ENCODE data around the gene EOLA1.
"Not testable (repeated sequence)": the region's sequence is repeated elsewhere in the genome, so short reads cannot be mapped to it uniquely, and the experiment has no call there.

Gene EOLA1

DNA sequence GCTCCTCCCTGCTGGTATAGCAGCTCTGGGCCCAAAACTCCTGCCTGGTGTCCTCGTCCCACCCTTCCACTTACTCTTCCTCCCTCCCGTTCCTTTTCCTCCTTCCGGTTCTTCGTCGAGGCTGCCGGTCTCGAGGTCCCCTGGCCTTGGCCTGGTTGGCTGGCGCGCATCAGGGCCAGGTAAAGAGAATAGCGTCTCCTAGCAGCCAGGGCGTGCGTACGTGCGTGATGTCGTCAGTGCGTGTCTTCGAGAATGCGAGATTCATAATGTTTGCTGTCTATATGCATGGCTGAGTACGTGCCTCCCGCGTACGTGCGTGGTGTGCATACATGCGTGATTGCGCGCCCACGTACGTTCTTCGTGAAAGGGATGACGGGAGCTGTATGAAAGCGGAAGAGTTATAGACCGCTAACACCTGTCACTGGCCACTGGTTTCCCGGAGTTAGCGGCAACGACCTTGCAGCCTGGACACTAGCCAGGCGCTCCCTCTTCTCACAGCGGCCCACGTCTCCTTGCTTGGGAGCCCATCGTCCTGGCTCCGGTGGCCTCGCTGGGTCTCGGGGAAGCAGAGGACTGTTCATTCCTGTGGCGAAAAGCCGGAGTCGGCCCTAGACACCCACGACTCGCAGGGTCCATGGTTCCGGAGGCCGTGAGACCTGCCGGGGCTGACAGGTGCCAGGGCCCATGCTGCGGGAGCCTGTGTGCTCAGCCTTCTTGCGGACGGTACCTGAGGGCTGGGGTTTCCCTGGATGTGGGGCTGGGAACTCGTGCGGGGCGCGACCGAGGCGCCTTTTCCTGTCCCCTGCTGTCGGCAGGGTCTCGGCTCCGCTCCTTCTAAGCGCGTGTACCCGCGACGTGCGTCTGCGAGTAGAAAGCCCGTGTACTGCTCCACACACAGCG lies at the start of gene EOLA1:
Gene EOLA1 (plus strand): TSS at position 392 of the 900 bp plus-strand sequence. CDS start 4,619 bp downstream, outside the sequence.
- peak; percentile 87 for DNase-seq

DNA sequence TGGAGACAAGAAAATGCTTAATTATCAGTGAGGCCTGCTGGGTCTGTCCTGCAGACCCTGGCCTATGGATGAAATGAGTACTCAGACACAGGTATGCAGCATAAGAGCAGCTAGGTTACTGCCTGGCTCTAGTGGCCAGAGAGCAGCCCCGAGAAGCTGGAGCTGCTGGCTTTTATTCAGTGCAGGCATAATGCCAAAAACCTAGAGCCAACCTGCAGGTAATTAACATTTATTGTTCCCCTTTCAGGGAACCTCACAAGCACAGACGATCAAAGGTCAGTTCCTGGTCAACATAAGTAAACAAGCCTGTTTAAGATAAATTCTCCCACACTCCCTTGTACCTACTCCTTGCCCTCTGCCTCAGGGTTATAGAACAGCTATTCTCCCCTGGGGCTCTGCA lies 49.0 kb upstream of the EOLA1 start:
- no peak for DNase-seq

DNA sequence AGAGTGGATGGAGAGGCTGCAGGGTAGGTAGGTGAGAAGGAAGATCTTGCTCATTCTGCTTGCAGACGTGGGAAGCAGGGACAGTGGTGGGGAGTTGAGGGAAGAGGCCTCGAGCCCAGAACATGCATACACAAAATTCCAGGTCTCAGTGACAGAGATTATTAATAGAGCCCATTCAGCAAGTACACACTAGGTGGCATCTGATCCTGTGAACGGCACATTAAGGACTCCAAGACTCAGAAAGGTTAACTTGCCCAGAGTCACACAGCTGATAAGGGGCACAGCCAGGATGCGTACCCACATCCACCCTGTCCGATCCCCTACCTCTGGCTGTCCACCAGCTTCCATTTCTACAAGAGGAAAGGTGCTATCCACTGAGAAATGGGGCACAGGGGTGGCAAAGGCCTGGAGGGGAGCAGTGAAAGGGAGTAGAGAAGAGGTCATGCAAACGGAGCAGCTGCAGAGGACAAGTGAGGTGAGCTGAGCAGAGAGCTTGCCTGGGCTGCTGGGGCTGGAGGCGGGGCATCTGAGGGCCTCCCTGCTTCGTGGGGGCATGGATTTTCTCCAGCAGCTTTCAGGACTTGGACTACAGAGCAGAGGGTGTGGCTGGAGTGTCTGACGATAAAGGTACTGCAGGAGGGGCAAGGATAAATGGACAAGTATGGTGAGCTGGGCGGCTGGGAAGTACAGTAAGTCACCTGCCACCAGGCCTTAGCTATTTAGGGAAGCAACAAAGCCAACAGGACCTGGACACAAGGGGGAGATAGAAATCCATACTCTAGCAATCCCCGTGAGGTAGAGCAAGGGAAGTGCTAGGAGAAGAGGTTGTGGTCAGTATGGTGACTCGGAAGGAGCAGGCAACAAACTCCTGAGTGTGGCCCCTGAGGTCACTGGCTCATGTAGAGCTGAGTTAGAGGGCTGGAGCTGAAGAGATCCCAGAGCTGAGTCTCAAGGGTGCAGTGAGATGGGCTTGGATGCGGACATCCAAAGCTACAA lies 46.9 kb upstream of the EOLA1 start:
- DNase-seq: no peak

DNA sequence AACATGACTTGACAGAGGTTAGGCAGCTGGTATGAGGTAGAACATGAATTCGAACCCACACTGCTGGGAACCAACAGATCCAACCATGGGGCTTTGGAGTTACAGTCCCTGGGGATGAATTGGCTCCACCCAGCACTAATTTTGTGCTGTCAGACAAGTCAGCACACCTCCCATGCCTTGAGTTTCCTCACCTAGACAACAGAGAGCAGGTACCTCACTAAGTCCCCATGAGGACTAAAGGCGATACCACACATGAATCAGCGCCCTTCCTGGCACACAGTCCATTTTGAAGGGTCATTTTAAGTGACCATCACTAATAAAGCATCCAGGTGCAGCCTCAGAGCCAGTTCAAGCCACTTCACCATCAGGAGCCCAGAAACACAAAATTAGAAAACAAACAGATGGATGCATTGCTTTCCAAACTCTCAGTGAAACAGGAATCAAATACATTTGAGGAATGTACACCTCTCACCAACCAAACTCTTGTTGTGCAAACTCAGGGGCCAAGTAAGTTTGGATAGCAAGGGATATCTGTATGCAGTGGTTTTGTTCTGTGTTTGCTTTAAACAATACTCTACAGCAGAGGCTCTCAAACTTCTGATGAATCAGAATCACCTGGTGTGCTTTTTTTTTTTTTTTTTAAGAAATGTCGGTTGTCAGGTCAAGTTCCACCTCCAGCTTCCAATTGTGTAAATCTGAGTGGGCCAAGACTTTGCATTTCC lies 45.8 kb upstream of the EOLA1 start:
- DNase-seq: no peak

DNA sequence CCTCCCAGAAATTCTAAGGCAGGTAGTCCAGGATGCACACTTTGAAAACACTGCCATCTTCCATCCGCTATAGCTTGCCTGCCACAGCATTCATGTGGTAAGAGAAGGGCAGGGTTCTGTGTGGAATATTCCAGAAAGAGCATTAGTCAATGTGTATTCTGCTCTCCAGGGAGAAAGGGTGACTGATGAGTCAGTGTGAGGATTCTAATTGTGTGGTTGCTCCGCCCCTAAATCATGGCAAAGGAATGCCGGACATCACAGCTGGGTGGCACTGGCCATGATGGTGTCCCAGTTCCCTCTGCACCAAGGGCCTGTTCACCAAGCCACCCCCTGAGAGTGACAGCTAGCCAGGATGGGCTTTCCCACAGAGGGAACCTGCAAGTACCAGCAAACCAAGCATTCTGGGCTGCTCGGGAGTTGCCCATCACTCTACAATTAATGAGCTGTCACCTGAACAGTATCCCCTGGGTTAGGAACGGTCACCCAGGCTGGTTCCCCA lies 45.2 kb upstream of the EOLA1 start:
- no peak for DNase-seq

DNA sequence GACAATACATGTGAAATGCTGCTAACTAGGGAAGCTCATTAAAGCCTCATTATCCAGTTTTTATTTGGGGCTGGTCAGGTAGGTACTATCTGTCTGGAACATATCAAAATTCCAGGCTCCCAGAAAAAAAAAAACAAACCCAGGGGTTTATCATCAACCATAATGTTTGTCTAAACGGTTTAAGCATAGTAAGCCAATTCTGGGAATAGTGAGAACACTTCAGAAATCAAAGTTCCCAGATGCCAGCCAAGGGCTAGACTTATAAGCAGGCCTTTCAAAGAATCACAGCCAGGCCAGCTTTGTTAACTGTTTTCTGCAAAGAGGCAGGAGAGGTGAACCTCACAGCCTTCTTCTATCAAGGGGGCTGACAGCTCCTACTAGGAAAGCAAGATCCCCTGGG lies 43.8 kb upstream of the EOLA1 start:
- no peak for DNase-seq

DNA sequence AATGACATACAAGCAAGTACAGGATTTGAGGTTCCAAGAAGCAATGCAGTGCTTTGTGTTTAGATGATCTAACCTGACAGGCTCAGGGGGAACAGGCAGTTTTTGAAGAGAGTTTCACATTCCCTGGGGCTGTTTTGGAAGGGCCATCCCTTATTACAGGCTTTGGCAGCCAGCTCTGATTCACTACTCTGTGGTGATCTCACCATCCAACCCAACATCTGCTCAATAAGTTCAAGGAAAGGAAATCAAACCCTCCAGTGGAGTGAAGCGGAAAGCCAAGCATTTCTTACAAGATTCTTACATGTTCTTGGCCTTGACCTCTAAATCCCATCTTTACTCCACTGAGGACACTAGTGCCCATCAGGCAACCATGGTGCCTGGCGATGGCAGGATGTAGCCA lies 43.2 kb upstream of the EOLA1 start:
- no peak for DNase-seq

DNA sequence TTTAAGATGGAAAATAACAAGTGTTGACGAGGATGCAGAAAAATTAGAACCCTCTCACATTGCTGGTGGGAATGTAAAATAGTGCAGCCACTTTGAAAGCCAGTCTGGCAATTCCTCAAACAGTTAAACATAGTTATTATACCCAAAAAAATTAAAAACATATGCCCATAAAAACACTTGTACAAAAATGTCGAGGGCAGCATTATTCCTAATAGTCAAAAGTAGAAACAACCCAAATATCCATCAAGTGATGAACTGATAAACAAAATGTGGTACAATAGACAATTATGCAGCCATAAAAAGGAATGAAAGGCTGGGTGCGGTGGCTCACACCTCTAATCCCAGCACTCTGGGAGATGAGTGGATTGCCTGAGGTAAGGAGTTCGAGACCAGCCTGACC lies 42.0 kb upstream of the EOLA1 start:
- no peak for DNase-seq

DNA sequence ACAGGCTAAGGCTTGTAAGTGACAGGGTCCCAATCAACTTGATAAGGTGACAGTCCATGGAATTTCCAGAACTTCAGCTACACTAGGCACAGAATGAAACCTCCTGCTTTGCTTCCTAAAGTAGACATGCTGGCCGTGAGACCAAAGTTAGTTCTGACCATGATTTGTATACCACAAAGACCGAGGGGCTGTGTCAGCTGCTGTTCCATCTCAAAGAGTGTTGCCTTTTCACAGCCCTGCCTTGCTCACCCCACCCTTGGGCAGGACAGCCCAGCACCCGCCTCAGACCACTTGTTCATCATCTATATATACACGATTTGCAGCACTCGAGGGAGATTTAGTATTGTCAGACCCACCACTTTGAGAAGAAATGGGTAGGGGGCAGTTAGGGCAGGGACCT lies 41.0 kb upstream of the EOLA1 start:
- DNase-seq: no peak

DNA sequence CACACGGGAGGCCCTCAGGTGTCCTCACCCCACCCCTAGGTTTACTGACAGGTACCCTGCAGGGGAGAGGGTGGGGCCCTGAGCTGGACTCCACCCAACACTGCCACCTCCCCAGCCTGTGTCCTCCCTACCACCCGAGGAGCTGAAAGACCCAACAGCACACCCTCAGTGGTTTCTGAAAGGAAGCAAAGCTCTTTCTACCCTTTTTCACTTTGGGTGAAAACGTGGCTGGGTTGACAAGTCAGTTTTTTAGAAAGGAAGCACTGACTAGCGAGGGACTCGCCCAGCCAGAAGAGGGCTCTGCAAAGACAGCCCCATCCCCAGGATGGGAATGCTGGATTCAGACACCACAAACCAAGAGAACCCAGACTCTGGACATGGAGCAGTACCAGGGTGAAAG lies 37.9 kb upstream of the EOLA1 start:
- not testable (repeated sequence) for DNase-seq

DNA sequence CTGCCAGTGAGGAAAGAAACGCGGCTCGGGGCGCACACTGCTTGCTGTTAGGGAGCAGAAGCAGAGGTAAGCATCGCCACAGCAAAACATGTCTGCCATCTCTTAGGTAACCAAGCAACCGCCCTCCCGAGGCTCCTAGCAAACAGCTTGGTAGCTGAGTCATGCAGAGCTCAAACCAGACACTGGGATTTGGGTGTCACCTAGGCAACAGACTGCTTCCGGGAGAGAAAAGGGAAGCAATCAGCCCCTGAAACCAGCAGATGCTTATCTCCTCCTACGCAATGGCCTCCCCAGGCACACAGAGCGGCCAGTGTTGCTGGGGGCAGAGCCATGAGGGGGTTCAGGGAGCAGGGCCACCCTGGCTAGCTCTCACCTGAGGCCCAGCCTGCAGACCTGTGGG lies 37.4 kb upstream of the EOLA1 start:
- peak; percentile 45 for DNase-seq

DNA sequence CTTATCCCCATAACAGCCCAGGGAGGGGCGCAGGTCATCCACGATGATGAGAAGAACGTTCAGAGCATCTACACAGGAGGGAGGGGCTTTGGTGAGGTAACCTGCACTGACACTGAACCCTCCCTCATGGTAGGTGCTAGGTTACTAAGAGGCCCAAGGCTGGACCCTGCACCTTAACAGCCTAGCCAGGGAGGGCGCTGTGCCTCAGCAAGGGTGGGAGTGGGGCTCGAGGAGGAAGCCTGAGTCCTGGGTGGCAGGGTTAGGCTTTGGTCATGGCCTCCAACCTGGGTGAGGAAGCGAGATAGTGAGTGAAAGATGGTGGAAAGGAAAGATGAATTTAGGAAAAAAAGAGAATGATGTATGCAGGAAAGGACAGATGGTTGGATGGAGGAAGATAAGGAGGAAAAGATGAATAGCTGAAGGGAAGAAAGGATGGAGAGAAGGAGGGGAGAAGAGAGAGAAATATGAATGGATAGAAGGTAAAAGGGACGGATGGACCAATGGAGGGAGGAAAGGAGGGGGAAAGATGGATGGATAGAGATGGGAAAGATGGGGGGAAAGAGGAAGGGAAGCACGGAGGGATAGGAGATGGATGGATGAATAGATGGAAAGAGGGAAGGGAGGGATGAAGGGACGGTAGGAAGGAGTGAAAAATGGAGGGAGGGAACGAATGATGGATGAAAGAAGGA lies 36.4 kb upstream of the EOLA1 start:
- peak; percentile 70 for DNase-seq

DNA sequence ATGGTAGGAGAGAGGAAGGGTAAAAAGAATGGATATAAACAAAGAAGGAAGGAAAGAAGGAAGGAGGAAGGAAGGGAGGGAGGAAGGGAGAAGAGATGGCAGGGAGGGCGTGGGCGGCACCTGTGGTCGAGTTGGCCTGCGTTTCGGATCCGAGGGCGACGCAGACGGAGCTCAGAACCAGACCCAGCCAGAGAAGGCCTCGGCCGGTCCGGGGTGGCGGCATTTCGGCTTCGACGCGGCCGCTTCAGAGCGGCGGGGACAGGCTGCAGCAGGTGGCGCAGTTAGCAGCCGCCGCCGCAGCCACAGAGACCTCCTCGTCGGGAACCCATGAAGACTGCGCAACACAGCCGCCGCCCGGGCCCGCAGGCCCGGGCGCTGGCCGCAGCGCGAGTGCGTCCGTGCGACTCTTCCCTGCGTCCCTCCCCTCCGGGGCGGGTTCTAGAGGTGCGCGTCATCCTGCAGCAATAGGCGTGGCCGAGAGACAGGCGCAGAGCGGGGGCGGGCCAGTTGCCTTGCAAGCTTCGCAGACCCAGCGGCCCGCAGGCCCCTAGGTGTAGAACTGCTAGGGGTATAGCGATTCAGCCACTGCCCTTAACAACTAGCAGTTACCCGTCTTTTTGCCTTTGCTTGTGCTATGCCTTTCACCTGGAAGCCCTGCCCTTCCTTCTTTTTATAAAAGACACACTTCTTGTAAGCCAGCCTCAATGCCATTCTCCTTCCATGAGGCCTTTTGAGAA lies 35.7 kb upstream of the EOLA1 start, which contains the start of gene IDS:
Gene IDS (minus strand): TSS at position 392 of the 737 bp plus-strand sequence. CDS start 169 bp downstream, at position 223.
- DNase-seq: peak; percentile 77

DNA sequence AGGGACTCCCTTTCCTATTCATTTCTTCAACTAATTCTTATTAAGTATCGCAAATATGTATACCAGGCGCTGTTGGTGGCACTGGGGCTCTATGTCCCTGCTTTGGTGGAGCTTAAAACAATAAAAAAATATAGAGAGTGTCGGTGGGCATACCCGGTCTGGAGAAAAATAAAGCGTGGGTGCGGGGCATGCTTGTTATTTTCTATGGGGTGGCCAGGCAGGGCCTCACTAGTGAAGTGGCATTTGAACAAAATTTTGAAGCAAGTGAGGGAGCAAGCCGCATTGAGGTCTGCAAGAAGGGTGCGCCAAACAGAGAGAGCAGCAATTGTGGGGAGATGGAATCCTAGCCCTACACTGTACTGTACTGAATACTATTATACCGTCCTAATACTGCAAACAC lies 35.1 kb upstream of the EOLA1 start:
- DNase-seq: no peak

DNA sequence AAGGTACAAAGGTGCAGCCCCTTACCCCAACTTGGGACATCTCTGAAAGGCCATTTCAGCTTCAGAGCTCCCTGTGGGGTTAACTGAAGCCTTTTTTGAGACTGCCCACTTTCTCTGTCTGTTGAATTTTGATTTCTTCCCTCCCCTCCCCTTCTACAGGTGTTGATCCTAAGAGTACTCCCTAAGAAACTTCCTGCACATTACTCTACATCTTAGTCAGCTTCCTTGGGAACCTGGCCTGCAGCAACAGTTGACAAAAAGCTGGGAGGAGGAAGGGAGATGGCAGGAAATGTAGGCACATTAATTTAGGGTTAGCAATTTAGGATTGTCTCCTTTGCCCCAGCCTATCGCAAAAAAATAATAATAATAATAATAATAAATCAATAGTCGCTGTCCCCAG lies 34.5 kb upstream of the EOLA1 start:
- no peak for DNase-seq

DNA sequence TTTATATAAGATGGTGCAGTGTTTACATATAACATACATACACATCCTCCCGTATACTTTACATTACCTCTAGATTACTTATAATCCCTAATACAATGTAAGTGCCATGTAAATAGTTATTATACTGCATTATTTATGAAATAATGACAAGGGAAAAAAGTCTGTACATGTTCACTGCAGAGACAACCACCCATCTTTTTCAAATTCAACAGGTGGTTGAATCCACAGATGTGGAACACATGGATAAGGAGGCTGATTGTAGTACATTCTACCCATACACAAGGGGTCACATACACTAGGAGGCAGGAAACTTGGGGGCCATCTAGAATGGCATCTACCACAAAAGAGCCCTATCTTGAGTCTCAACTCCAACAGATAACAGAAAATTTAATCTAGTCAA lies 32.3 kb upstream of the EOLA1 start:
- DNase-seq: no peak

DNA sequence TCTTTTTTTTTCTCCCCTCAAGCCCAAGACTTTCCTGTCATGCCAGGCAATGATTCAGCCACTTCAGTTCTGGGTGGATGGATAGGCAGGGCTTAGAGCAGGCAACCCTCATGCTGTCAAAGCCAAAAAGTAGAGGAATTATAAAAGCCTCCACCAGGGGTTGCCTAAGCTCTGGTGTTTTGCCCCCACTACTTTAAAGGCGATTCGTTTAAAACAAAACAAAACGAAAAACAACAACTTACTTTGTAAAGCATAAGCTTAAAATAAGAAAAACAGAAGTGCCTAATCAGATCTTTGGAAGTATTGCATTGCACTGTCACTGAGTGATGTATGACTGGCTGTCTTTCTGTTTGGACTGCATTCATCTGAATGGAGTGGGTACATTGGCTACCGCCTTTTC lies 30.4 kb upstream of the EOLA1 start:
- no peak for DNase-seq

DNA sequence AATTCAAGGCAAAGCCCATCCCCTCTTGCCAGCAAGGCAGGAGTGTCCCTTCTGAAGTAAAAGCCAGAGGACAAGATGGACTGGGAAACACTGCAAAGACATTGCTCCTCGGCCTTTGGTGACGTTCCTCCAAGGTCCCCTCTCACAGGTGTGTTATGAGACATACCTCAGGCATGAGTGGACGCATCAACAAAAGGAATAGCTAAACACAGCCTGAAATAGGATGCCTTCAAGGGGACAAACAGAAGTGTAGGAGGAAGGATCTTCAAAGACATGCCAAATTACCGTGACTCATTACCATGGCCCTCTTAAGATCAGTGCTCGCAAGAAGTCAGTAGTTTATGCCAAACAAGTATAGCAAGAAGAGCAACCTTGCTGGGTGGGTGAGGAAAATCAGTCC lies 29.7 kb upstream of the EOLA1 start:
- no peak for DNase-seq

DNA sequence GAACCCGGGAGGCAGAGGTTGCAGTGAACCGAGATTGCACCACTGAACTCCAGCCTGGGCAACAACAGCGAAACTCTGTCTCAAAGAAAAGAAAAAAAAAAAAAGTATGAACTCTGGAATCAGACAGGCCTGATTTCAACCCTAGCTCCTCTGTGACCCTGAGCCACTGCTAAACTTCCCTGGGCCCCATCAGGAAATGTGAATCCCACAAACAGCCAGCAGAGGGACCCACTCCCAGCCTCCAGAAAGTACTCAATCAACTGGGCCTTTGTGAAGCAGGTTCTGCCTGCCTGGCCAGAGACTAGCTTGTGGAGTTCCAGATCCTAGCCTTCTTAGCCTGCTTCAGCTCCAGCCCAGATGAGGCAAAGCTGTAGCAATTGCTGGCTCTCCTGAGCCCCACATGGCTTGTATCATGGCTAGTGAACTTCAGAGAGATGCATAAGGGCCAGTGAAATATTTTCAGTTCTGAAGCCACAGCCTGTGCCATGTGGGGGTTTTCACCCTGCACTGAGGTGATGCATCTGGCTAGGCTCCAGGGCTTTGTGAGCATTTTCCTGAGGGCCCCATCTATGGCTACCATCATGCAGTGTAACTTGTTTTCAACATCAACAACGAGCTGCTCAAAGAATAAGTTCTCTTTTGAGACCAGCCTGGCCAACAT lies 28.5 kb upstream of the EOLA1 start:
- peak; percentile 27 for DNase-seq

DNA sequence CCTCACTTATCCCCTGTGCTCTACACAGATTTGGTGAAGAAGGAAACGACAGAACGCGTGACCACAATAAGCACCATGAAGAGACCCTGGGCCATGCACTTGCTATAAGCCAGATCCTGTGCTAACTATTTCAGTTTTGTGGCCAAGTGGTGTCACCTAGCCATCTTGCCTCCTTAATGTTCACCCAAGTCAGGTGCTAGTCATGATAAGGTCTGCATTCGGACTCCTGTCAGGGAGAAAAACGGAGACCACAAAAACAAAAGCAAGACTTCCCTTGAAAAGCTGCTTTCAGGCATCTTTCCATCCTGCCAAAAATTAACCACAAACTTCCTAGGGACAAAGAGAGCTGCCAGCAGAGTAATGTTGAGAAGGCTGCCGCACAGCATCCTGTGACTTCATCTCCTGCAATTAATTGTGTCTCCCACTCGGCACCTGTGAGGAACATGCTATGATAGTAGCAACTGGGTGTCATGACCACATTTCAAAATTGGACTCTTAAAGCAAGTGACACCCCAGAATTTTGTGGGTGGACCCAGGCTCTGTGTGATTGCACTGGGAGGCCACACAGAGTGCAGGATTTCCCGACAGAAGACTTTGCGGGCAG lies 26.9 kb upstream of the EOLA1 start:
- DNase-seq: no peak

Measured in NK-92 treated with Interleukin-12 subunit alpha and Interleukin-12 subunit beta, amount 100 ng/mL, for 24 hours (cell line).